SH-SY5Y (cell line): ENCODE measurements around the gene RERE.

ENCODE experiments used
- GATA2 ChIP-seq: IDR thresholded peaks from 2 replicates; pipeline ENCODE4 v1.6.1; 2011; ENCODE audit warnings: mild to moderate bottlenecking, low read depth, low read length
- GATA3 ChIP-seq: IDR thresholded peaks from 2 replicates; pipeline ENCODE4 v1.6.1; 2011; ENCODE audit warnings: low read depth, mild to moderate bottlenecking, low read length, moderate library complexity

DNA sequence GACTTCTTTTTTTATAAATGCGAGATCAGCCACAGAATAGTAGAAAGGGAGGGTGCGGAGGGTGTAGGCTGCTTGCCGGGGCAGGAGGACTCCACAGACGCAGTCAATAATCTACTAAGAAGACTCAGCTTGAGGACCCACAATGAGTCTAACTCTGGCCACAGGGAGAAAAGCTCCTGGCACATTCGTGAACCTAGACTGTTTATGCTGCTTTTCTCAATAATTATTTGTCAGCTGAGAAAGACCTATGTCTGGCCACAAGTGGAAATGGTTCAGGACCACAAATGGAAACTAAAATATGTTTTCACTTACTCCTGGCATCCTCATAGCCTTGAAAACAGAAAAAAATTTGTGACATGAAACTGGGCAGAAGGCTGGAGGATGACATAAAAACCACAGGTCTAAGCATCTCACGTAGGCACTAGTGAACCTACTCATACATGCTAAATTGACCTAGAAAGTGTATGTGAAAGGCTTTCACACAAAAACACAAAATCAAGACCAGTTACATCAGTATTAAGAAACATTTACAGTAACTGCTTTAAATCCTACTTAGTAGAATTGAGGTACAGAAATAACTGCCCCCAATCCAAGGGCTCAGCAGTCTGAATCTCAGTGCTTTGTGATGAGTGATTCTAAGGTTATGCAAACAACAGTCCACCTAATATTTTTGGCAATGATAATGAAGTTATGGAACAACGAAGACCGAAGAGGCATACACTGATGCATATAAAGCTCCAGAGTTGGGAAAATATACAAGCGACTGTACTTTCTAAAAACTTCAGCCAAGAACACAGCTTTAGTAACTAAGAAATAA lies 340.1 kb downstream of the RERE start:
- TF ChIP-seq GATA2 (no peak), GATA3 (no peak)
